Measurements from ENCODE around the gene RNF130.

DNA sequence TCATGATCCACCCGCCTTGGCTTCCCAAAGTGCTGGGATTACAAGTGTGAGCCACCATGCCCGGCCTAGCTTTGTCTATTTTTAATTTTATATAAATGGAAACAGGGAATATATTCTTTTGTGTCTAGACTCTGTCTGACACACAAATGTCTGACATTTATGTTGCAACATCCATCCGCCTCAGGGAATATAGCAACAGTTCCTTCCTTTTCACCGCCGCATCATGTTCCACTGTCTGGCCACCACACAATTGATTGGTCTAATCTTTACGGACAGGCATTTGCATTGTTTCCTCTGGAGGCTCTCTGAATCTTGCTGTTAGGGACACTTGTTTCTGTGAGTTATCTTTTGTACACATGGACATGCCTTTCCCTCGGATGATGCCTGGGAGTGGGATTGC is 143.7 kb downstream of the RNF130 start:
- TF ChIP-seq CTCF (IDR thresholded peaks at IDR 0.05): no peak
- no peak for TF ChIP-seq POLR2A (IDR thresholded peaks at IDR 0.05)

Measured in prostate gland (tissue), 2 donors.